ENCODE results near the gene EMC8. TPM values are rescaled to one million over a fixed set of nuclear protein-coding genes. Genes with fewer than 3 reads are reported as not detected.

The EMC8 gene
- total RNA-seq, 4 donors from 2014 or later, result 22.2 to 39.0 (median 27.3) TPM

DNA sequence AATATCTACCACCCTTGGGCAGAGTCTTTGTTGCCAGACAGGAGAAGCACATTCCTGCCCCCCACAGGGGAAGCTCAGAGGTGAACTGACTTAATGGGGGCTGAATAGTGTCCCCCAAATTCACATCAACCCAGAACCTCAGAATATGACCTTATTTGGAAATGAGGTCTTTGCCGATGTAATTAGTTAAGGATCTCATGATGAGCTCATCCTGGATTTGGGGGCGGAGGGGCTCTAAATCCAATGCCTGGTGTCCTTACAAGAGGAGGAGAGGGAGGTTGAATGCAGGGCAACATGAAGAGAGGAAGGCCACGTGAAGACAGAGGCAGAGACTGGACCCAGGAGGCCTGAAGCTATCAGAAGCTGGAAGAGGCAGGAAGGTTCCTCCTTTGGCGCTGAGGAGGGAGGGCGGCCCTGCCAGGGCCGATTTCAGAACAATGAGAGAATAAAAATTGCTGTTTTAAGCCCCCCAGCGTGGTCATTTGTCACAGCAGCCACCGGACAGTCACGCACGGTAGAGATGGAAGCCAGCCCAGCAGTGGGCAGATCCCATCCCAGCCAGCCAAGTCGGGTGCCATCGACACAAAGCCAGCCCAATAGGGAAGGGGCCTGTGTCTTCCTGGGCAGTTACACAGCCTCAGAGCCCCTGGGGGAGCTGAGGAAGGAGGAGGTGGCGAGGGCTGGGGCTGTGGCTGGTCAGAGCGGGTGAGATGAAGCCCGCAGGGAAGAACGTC is 69.7 kb downstream of the EMC8 start:
- no peak for ATAC-seq (ENCODE audit: low FRiP score)
- TF ChIP-seq, protein P1, sequence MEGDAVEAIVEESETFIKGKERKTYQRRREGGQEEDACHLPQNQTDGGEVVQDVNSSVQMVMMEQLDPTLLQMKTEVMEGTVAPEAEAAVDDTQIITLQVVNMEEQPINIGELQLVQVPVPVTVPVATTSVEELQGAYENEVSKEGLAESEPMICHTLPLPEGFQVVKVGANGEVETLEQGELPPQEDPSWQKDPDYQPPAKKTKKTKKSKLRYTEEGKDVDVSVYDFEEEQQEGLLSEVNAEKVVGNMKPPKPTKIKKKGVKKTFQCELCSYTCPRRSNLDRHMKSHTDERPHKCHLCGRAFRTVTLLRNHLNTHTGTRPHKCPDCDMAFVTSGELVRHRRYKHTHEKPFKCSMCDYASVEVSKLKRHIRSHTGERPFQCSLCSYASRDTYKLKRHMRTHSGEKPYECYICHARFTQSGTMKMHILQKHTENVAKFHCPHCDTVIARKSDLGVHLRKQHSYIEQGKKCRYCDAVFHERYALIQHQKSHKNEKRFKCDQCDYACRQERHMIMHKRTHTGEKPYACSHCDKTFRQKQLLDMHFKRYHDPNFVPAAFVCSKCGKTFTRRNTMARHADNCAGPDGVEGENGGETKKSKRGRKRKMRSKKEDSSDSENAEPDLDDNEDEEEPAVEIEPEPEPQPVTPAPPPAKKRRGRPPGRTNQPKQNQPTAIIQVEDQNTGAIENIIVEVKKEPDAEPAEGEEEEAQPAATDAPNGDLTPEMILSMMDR (IDR thresholded peaks at IDR 0.05), result no peak
- no peak for DNase-seq (ENCODE audit: low spot score)

DNA sequence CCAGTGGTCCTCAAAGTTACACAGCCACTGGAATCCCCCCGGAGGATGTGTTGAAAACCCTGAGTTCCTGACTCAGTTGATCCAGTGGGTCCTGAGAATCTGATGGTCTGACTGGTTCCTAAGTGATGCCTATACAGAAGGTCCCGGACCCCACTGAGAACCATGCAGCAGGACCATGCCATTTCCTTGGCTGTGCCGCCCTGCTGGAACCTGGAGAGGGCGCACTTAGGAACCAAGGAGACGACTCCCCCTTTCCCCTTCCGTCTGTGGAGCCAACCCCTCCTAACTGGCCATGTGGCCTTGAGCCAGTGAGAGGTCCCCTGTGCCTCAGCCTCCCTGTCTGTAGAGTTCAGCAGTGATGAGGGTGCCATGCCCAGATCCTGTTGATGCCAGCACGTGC is 70.5 kb downstream of the EMC8 start:
- ATAC-seq (ENCODE audit: low FRiP score) (no peak), DNase-seq (ENCODE audit: low spot score) (no peak)
- TF ChIP-seq, protein P1 (IDR thresholded peaks at IDR 0.05), result no peak

Small RNA genes within 50 kb of the gene (small RNA-seq; reads per million reads assigned to genes)
- not detected for gene RNU1-103P

Other genes starting within 250 kb of the EMC8 start
- gene GSE1, start 186.2 kb downstream of the EMC8 start, total RNA-seq, result 100 to 1,000 TPM in 2 of 4 donors, 10 to 100 TPM in 2; 50.9 to 181 (median 90.9) TPM
- under 1 TPM in 2 of 4 donors, not detected in 2; 0.25 to 0.72 TPM for gene GINS2, start 110.6 kb downstream of the EMC8 start, total RNA-seq
- gene C16orf74, start 48.4 kb downstream of the EMC8 start, total RNA-seq, result 1 to 10 TPM; 1.1 to 3.5 (median 2.8) TPM
- 100 to 1,000 TPM; 379 to 637 (median 462) TPM for gene COX4I1, start 151 bp upstream of the EMC8 start, total RNA-seq
- 100 to 1,000 TPM in 1 of 4 donors, 10 to 100 TPM in 3; 32.5 to 134 (median 65.8) TPM for gene IRF8, start 99.6 kb upstream of the EMC8 start, total RNA-seq

Measured in omental fat pad (tissue), 4 donors.